GM10266 (cell line): ENCODE data around the gene YWHAE.
"Not testable (repeated sequence)": the region's sequence is repeated elsewhere in the genome, so short reads cannot be mapped to it uniquely, and the experiment has no call there.

Experiments used
- DNase-seq: peaks from one replicate; pipeline ENCODE4 v3.0.0; 2012; ENCODE audit errors: extremely low spot score
- CTCF ChIP-seq: IDR thresholded peaks from 2 replicates; pipeline ENCODE4 v1.5.1; 2012; ENCODE audit warnings: mild to moderate bottlenecking, low read depth; ENCODE audit not compliant: control insufficient read depth, insufficient read depth; ENCODE audit errors: missing control alignments

The YWHAE gene

GRCh38 chr17:1390432-1391367 is 9.3 kb downstream of the YWHAE start:
- DNase-seq: no peak
- no peak for TF ChIP-seq CTCF

- DNase-seq: not testable (repeated sequence)
Measured at GRCh38 chr17:1387490-1388227, 12.4 kb downstream of the YWHAE start.

- not testable (repeated sequence) for DNase-seq
Measured at GRCh38 chr17:1386675-1387190, 13.3 kb downstream of the YWHAE start.

GRCh38 chr17:1386265-1386664 is 13.8 kb downstream of the YWHAE start:
- no peak for TF ChIP-seq CTCF
- DNase-seq: no peak

GRCh38 chr17:1385861-1386260 is 14.2 kb downstream of the YWHAE start:
- no peak for TF ChIP-seq CTCF
- DNase-seq: no peak

- no peak for TF ChIP-seq CTCF
- no peak for DNase-seq
Measured at GRCh38 chr17:1384905-1385435, 15.1 kb downstream of the YWHAE start.

- DNase-seq: peak; percentile 49
- TF ChIP-seq CTCF: no peak
Measured at GRCh38 chr17:1379930-1380313, 20.1 kb downstream of the YWHAE start.
